IPS DF 6.9 (cell line): ENCODE measurements around the gene CDK19.

ENCODE experiments used
- DNase-seq: peaks from one replicate; pipeline ENCODE4 v3.0.0-alpha.2; 2013; ENCODE audit warnings: low read depth, low spot score
- H3K27ac ChIP-seq: one replicate; pipeline ENCODE4 v1.5.1; 2013; ENCODE audit warnings: low read length, control low read depth
- H3K27me3 ChIP-seq: 2 replicates; pipeline ENCODE4 v1.6.1; 2013; ENCODE audit warnings: mild to moderate bottlenecking, low read length; ENCODE audit not compliant: control insufficient read depth, insufficient read depth
- H3K36me3 ChIP-seq: 2 replicates; pipeline ENCODE4 v1.6.1; 2013; ENCODE audit warnings: low read length; ENCODE audit not compliant: control insufficient read depth, insufficient read depth
- H3K4me1 ChIP-seq: 2 replicates; pipeline ENCODE4 v1.6.1; 2013; ENCODE audit warnings: low read length; ENCODE audit not compliant: control insufficient read depth, insufficient read depth
- H3K4me3 ChIP-seq: 2 replicates; pipeline ENCODE4 v1.5.1; 2013; ENCODE audit warnings: mild to moderate bottlenecking, low read length
- H3K9me3 ChIP-seq: 2 replicates; pipeline ENCODE4 v1.6.1; 2013; ENCODE audit warnings: low read length, inconsistent platforms; ENCODE audit not compliant: control insufficient read depth, insufficient read depth
- WGBS: extraction: QIAGEN DNeasy Blood & Tissue Kit; methylation state at CpG from one replicate; pipeline ENCODE4 v1.1.7; 2013; ENCODE audit warnings: mixed read lengths, missing lambda C conversion rate; ENCODE audit not compliant: insufficient read length, insufficient coverage; 5-methylcytosine and 5-hydroxymethylcytosine counted together

CDK19 gene

GRCh38 chr6:110662490-110663211, 152.6 kb downstream of the CDK19 start:
- Histone ChIP-seq H3K4me3 (no peak overlapping the region), H3K27me3 (no peaks in the 10 kb centered on the region), H3K4me1 (no peaks in the 10 kb centered on the region; the same call in 1 of the 2 replicates), H3K36me3 (no peaks in the 10 kb centered on the region), H3K9me3 (no peaks in the 10 kb centered on the region), H3K27ac (no peak overlapping the region)
- DNase-seq = no peak
- WGBS = no CpG with 5 or more reads among the region's 1 CpG

DNA sequence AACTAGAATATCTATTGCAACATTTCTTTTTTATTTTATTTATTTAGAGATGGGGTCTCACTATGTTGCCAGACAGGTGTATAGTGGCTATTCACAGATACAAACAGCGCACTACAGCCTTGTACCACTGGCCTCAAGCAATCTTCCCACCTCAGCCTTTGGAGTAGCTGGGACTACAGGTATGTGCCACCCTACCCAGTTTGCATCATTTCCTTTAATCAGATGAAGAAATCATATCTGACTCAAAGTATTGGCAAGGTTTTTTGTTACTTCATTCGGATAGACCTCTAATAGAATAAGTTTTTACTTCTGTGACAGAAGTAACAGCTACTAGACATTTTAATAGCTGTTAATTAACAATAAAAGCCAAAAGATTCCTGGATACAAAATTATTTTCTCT, 153.9 kb downstream of the CDK19 start:
- Histone ChIP-seq H3K27ac (no peak overlapping the region), H3K9me3 (no peaks in the 10 kb centered on the region), H3K4me1 (no peaks in the 10 kb centered on the region; the same call in 1 of the 2 replicates), H3K36me3 (no peaks in the 10 kb centered on the region), H3K27me3 (no peaks in the 10 kb centered on the region), H3K4me3 (no peak overlapping the region)
- WGBS = no CpG with 5 or more reads among the region's 2 CpGs
- no peak for DNase-seq

GRCh38 chr6:110660066-110660655, 155.1 kb downstream of the CDK19 start:
- Histone ChIP-seq H3K4me1 (no peaks in the 10 kb centered on the region; the same call in 1 of the 2 replicates), H3K9me3 (no peaks in the 10 kb centered on the region), H3K27me3 (no peaks in the 10 kb centered on the region), H3K36me3 (no peaks in the 10 kb centered on the region), H3K4me3 (no peak overlapping the region), H3K27ac (no peak overlapping the region)
- WGBS = no CpG with 5 or more reads among the region's 9 CpGs
- no peak for DNase-seq

- DNase-seq = no peak
- no peaks in the 10 kb centered on the region for H3K36me3 ChIP-seq
- H3K4me1 ChIP-seq = no peaks in the 10 kb centered on the region; the same call in 1 of the 2 replicates
- H3K4me3 ChIP-seq = no peak overlapping the region
- no CpG with 5 or more reads among the region's 2 CpGs for whole genome bisulfite sequencing
- H3K9me3 ChIP-seq = no peaks in the 10 kb centered on the region
- H3K27ac ChIP-seq = no peak overlapping the region
- no peaks in the 10 kb centered on the region for H3K27me3 ChIP-seq
These were observed 156.5 kb downstream of the CDK19 start for GRCh38 chr6:110658631-110659211.

DNA sequence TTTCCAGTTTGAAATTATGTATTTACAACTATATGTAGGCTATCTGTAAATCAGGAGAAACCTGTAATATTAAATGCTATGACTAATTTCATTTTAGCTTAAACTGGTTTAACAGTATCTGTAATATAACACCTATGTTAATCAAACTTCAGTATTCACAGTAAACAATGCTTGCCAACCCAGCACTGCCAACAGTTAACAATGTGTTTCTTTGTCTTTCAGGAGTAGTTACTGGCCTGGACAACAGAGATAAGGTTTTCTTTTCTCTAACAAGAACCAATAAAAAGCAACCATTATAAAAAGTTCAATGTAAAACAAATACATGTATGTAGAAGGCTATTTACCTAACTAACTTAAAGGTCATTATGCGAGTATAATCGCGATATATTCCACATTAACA, 158.8 kb downstream of the CDK19 start:
- Histone ChIP-seq H3K27me3 (no peaks in the 10 kb centered on the region), H3K27ac (no peak overlapping the region), H3K4me1 (no peaks in the 10 kb centered on the region; the same call in 1 of the 2 replicates), H3K4me3 (no peak overlapping the region), H3K36me3 (no peaks in the 10 kb centered on the region), H3K9me3 (no peaks in the 10 kb centered on the region)
- WGBS = no CpG with 5 or more reads among the region's 3 CpGs
- DNase-seq = no peak

DNA sequence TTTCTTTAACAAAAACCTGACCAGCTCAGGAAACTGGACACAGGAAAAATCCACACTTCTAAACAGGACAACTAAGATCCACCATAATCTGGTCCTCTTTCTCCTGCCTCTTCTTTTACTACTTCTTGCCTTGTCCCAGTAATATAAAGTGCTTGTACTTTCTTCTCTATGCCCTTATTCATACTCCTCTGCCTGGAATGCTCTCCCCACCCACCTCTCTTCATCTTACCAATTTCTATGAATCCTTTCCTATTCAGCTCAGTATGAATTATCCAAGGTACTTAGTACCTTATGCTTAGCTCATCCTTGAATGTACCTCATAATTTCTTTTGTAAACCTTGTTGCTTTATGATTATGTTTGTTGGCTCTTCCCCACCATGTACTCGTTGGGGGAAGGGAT, 159.4 kb downstream of the CDK19 start:
- no peaks in the 10 kb centered on the region; the same call in 1 of the 2 replicates for H3K4me1 ChIP-seq
- H3K36me3 ChIP-seq = no peaks in the 10 kb centered on the region
- no CpG with 5 or more reads among the region's 1 CpG for WGBS
- no peaks in the 10 kb centered on the region for H3K9me3 ChIP-seq
- no peak for DNase-seq
- no peaks in the 10 kb centered on the region for H3K27me3 ChIP-seq
- no peak overlapping the region for H3K27ac ChIP-seq
- H3K4me3 ChIP-seq = no peak overlapping the region

DNA sequence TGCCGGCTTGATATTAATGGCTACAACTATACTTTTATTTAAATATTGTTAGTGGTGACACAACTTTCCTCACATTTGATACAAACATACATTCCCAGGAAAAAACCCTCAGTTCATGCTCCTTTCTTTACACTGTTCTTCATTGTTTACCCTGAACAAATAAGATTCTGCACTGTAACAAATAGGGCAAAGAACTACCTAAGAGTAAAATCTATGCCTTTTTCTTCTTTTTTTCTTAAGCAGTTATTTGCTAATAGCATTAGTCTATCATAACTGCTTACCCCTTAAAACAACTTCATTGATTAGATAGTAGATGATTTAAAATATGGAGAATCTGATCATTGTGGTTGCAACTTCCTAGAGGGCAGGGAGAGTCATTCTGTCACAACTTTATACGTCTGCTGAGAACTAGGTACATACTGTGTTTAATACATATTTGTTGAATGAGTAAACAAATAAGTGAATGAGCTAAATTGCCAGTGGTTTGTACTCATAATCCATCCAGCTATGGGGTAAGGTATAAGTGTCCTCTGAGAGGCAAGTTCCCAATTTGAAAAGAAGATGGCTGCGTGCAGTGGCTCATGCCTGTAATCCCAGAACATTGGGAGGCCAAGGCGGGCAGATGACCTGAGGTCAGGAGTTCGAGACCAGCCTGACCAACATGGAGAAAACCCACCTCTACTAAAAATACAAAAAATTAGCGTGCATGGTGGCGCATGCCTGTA, 161.0 kb downstream of the CDK19 start:
- Histone ChIP-seq H3K27ac (no peak overlapping the region), H3K36me3 (no peaks in the 10 kb centered on the region), H3K27me3 (no peaks in the 10 kb centered on the region), H3K4me1 (no peaks in the 10 kb centered on the region), H3K9me3 (no peaks in the 10 kb centered on the region), H3K4me3 (no peak overlapping the region)
- WGBS = no CpG with 5 or more reads among the region's 7 CpGs
- DNase-seq = no peak

- no peak for DNase-seq
- WGBS = no CpG with 5 or more reads among the region's 1 CpG
- no peaks in the 10 kb centered on the region for H3K27me3 ChIP-seq
- H3K4me1 ChIP-seq = no peaks in the 10 kb centered on the region
- no peaks in the 10 kb centered on the region for H3K9me3 ChIP-seq
- H3K36me3 ChIP-seq = no peaks in the 10 kb centered on the region
- no peak overlapping the region for H3K27ac ChIP-seq
- no peak overlapping the region for H3K4me3 ChIP-seq
These were observed 161.9 kb downstream of the CDK19 start for GRCh38 chr6:110653381-110653780.

DNA sequence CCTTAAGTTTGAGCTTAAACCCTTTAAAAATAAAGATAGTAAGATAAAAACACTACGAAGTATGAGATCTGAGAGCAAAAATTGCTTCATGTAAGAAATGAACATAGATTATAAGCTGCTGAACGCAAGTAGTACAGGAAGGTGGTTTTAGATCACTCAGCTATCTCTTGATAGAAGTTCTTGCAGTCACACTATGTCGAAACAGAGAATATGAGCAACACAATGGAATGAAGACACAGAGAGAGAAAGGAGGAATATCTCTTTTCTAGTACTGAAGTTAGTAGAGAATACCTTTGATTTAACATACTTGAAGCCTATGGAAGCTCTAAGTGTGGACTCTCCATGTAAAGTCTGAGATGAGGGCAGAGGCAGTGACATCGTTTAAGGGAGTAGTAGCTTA, 162.7 kb downstream of the CDK19 start:
- no peak for DNase-seq
- no peaks in the 10 kb centered on the region for H3K27me3 ChIP-seq
- no peak overlapping the region for H3K4me3 ChIP-seq
- WGBS = no CpG with 5 or more reads among the region's 4 CpGs
- no peaks in the 10 kb centered on the region for H3K4me1 ChIP-seq
- no peaks in the 10 kb centered on the region for H3K9me3 ChIP-seq
- H3K36me3 ChIP-seq = no peaks in the 10 kb centered on the region
- no peak overlapping the region for H3K27ac ChIP-seq

- Histone ChIP-seq H3K27me3 (no peaks in the 10 kb centered on the region), H3K27ac (no peak overlapping the region), H3K36me3 (peaks cover 3% of the 10 kb centered on the region; the same call in 1 of the 2 replicates), H3K4me3 (no peak overlapping the region), H3K9me3 (no peaks in the 10 kb centered on the region), H3K4me1 (0 out of 2 replicates have a peak, but pooled peaks cover 1% of the 10 kb centered on the region)
- DNase-seq = no peak
- no CpG with 5 or more reads among the region's 4 CpGs for WGBS
These were observed 164.5 kb downstream of the CDK19 start for GRCh38 chr6:110650755-110651154.
